AG09309 (cell line): ENCODE results near the gene PCBP1.
"Not testable (repeated sequence)": the region's sequence is repeated elsewhere in the genome, so short reads cannot be mapped to it uniquely, and the experiment has no call there.

Source experiments
- DNase-seq: peaks from one replicate; pipeline ENCODE4 v3.0.0-alpha.2; 2010; ENCODE audit warnings: low read depth
- H3K4me3 ChIP-seq: 2 replicates; pipeline ENCODE4 v1.5.1; 2011; ENCODE audit warnings: mild to moderate bottlenecking, low read depth, low read length, moderate library complexity; ENCODE audit not compliant: control insufficient read depth
- TF ChIP-seq, protein P1 (sequence below): IDR thresholded peaks from 2 replicates; pipeline ENCODE4 v1.5.1; 2011; ENCODE audit warnings: mild to moderate bottlenecking, low read depth, low read length, inconsistent platforms; ENCODE audit not compliant: insufficient read depth, control insufficient read depth; ENCODE audit errors: missing control alignments

PCBP1 gene

DNA sequence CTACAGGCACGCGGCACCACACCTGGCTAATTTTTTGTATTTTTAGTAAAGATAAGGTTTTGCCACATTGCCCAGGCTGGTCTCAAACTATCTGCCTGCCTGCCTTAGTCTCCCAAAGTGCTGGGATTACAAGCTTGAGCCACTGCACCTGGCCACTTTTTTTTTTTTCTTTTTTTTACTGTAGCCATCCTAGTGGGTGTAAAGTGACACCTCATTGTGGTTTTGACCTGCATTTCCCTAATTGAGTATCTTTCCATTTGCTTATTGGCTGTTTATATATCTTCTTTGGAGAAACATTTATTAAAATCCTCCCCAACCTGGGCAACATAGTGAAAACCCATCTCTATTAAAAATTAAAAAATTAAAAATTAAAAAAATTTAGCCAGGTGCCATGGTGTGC lies 12.0 kb downstream of the PCBP1 start:
- no peak for DNase-seq
- TF ChIP-seq, protein P1, sequence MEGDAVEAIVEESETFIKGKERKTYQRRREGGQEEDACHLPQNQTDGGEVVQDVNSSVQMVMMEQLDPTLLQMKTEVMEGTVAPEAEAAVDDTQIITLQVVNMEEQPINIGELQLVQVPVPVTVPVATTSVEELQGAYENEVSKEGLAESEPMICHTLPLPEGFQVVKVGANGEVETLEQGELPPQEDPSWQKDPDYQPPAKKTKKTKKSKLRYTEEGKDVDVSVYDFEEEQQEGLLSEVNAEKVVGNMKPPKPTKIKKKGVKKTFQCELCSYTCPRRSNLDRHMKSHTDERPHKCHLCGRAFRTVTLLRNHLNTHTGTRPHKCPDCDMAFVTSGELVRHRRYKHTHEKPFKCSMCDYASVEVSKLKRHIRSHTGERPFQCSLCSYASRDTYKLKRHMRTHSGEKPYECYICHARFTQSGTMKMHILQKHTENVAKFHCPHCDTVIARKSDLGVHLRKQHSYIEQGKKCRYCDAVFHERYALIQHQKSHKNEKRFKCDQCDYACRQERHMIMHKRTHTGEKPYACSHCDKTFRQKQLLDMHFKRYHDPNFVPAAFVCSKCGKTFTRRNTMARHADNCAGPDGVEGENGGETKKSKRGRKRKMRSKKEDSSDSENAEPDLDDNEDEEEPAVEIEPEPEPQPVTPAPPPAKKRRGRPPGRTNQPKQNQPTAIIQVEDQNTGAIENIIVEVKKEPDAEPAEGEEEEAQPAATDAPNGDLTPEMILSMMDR, result no peak
- H3K4me3 ChIP-seq, result no peak overlapping the region

GRCh38 chr2:70101174-70101573 lies 13.9 kb downstream of the PCBP1 start:
- no peak overlapping the region for H3K4me3 ChIP-seq
- TF ChIP-seq, protein P1, result no peak
- DNase-seq, result no peak

- H3K4me3 ChIP-seq, DNase-seq: not testable (repeated sequence)
Observed at GRCh38 chr2:70101686-70102085, 14.4 kb downstream of the PCBP1 start.

- not testable (repeated sequence) for DNase-seq, H3K4me3 ChIP-seq
Observed at GRCh38 chr2:70102323-70102905, 15.1 kb downstream of the PCBP1 start.

- H3K4me3 ChIP-seq, result no peak overlapping the region
- TF ChIP-seq, protein P1, result no peak
- no peak for DNase-seq
Observed at GRCh38 chr2:70103531-70104061, 16.3 kb downstream of the PCBP1 start.

DNA sequence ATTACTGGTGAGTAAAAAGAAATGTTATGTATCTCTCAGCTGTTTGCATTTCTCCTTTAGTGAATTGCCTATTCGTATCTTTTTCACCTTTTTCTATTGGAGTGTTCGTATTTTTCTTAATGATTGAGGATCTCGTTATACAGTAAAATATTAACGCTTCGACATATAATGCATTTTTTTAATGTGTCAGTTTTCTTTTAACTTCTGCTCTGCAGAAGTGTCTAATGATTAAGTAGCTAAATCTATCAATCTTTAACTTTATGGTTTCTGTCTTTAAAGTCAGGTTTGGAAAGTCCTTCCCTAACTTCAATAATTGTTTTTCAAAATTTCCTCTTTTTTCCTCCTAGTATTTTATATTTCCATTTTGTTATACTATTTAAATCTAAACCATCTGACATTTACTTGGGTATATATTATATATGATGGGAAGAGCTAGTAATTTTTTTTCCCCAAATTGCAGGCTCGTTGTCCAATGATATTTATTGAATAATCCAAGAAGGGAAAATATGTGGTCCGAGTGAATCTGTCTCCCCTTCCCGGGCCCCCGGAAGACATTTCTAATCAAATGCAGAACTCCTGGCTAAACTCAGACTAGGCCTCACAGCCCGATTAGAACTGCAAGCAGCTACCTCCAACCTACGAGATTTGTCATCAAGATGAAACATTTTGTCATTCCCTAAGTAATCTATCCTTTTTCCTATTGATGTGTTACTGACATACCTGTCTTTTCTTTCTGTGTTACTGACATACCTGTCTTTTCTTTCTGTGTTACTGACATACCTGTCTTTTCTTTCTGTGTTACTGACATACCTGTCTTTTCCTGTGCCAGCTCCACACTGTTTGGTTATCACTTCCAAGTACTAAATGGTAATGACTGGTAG lies 17.2 kb downstream of the PCBP1 start:
- no peak overlapping the region for H3K4me3 ChIP-seq
- TF ChIP-seq, protein P1, result no peak
- no peak for DNase-seq

DNA sequence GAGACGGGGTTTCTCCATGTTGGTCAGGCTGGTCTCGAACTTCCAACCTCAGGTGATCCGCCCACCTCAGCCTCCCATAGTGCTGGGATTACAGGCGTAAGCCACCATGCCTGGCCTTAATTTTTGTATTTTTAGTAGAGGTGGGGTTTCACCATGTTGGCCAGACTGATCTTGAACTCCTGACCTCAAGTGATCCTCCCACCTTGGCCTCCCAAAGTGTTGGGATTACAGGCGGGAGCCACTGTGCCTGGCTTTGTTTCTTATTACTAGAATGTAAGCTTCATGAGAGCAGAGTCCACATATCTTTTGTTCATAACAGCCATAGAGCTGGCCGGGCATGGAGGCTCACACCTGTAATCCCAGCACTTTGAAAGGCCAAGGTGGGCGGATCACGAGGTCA lies 18.9 kb downstream of the PCBP1 start:
- DNase-seq, result not testable (repeated sequence)

GRCh38 chr2:70110397-70110796 lies 23.1 kb downstream of the PCBP1 start:
- H3K4me3 ChIP-seq, DNase-seq: not testable (repeated sequence)

More for the DNA sequence above, 18.9 kb downstream of the PCBP1 start:
- H3K4me3 ChIP-seq, result not testable (repeated sequence)
